Activated T-cell treated with anti-CD3 and anti-CD28 coated beads, Interleukin-2, amount 50 U/mL, for 48 hours (primary cell): ENCODE results near the gene C14orf93.
"Not testable (repeated sequence)": the region's sequence is repeated elsewhere in the genome, so short reads cannot be mapped to it uniquely, and the experiment has no call there.

ENCODE experiments used
- DNase-seq, 2 experiments: peaks; one replicate each; pipeline ENCODE4 v3.0.0-alpha.2; 2020

The C14orf93 gene

GRCh38 chr14:22966783-22967269 lies 43.1 kb downstream of the C14orf93 start:
- no peak for DNase-seq

GRCh38 chr14:22965916-22966782 lies 43.8 kb downstream of the C14orf93 start:
- not testable (repeated sequence) for DNase-seq

GRCh38 chr14:22962061-22962676 lies 47.8 kb downstream of the C14orf93 start:
- DNase-seq: no peak

- DNase-seq: no peak
These were observed 54.0 kb downstream of the C14orf93 start for GRCh38 chr14:22955702-22956569.

- no peak for DNase-seq
These were observed 57.5 kb downstream of the C14orf93 start for GRCh38 chr14:22952418-22952817.

- not testable (repeated sequence) for DNase-seq
These were observed 58.1 kb downstream of the C14orf93 start for GRCh38 chr14:22951795-22952194.

GRCh38 chr14:22945642-22946041 lies 64.3 kb downstream of the C14orf93 start:
- no peak for DNase-seq

- DNase-seq: no peak
These were observed 70.3 kb downstream of the C14orf93 start for GRCh38 chr14:22939684-22940083.
